SIG-M5 treated with dmso at 0.1 percent for 504 hours (cell line): Measurements from ENCODE around the gene RARB.
A peak's percentile ranks its signal among the peaks of the same experiment; 100 is the strongest.

Experiments
- DNase-seq: peaks from one replicate; lab custom pipeline; 2025; ENCODE audit not compliant: unreplicated experiment; lab: John Stamatoyannopoulos, UW

RARB gene

GRCh38 chr3:25502233-25502632 is 74.2 kb downstream of the RARB start:
- DNase-seq, result no peak

DNA sequence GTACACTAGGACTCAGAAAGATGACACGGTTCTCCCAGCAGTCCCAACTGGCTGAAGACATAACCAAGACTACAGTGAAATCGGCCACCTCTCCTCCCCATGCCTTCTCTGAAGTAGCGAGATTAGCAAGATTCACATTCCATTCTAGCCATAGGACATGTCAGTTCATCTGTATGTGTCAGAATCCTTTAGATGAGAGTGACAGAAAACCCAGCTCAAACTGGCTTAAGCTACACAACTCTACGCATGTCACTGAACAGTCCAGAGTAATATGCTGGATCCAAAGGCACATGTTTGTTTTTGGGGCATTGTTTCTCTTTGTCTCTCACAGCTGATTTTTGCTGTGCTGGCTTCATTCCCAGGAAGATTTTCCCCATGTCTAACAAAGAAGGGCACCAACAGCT is 75.8 kb downstream of the RARB start:
- DNase-seq, result no peak

GRCh38 chr3:25505581-25505980 is 77.5 kb downstream of the RARB start:
- DNase-seq, result no peak

DNA sequence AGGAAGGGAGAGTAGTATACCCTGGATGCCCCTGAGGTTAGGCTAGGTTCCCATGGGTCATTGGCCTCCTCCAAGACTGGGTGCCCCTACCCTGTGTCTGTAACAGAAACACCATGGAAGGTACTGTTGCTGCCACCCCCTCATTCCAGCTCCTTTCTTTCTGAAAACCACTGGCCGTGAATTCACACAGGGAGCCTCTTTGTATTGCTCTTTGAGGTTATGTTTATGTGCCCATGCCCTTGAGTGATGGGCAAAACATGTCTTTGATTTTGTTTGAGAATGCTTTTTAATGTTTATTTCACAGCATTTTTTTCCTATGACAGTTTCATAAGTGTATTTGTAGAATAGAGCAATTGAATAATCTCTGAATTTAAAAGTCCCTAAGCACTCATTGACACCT is 79.7 kb downstream of the RARB start:
- no peak for DNase-seq

- DNase-seq, result no peak
Observed at GRCh38 chr3:25508433-25508832, 80.4 kb downstream of the RARB start.

DNA sequence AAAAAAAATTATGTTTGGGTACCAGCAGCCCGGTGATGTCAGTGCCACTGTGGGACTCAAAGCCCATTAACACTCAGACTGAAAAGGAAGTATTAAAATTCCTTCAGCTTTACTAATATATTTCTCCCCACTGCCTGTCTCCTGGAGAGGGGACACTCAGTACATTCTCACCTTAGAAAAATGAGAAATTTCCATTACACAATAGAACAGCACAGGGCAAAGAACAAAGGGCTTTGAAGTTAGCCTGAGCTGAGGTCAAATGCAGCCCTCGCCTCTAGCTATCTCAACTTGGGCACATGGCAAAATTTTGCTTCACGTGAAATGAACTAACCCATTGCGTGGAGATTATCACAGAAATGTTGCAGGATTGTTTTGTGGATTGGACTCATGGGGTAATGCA is 80.8 kb downstream of the RARB start:
- no peak for DNase-seq

DNA sequence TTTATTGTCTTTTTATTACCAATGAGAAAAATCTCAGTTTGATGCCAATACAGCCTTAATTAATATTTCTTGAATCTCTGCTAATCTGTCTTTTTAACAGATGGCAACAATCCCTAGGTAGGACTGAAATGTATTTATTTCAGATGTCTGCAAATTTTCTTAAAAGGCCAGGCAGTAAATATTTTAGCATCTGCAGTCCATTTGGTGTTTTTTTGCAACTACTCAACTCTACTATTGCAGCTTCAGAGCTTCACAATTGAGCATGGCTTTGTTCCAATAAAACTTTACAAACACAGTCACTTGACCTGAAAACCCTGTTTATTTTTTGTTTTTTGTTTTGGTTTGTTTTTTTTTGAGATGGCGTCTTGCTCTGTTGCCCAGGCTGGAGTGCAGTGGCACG is 82.7 kb downstream of the RARB start:
- DNase-seq, result no peak

GRCh38 chr3:25511972-25512721 is 84.1 kb downstream of the RARB start:
- DNase-seq, result no peak

DNA sequence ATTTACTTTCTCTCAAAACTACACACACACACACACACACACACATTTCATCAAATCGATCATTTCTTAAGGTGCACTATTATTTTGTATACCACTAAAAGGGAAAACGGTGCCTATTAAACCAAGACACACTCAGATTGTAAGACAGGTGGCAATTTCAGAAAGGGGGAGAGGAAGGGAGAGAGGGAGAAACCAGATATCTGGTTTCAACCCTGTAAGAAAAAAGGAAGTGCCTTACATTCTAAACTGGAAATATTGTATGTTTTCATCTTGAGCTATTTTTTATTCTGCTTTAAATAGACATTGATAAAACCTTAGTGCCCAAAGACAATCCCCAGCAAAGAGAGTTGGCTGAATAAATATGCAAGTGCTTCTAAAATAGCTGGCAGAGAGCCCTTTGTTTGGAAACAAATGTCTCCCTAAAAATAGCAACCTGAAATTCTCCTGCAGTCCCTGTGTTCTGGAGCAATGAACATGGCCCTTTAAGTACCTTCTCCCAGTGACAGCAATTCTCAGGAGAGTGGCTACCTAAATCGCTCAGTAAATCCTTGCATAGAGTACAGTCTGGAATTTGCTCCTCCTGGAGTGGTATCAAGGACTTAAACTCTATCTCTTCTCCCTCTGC is 85.7 kb downstream of the RARB start:
- no peak for DNase-seq

DNA sequence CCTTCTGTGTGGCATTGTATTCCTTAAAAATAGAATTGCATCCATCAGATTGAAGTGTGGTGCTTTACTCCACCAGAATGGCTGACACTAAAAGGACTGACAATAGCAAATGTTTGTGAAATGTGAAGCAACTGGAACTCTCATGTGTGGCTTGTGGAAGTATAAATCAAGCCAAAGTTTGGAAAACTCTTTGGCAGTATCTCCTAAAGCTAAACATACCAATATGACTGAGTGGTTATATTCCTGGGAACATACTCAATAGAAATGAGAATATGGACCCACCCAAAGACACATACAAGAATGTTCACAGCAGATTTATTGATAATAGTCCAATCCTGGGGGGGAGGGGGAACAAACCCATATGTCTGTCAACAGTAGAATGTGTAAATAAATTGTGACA is 87.1 kb downstream of the RARB start:
- DNase-seq, result no peak

GRCh38 chr3:25520926-25521559 is 93.0 kb downstream of the RARB start:
- DNase-seq, result no peak

DNA sequence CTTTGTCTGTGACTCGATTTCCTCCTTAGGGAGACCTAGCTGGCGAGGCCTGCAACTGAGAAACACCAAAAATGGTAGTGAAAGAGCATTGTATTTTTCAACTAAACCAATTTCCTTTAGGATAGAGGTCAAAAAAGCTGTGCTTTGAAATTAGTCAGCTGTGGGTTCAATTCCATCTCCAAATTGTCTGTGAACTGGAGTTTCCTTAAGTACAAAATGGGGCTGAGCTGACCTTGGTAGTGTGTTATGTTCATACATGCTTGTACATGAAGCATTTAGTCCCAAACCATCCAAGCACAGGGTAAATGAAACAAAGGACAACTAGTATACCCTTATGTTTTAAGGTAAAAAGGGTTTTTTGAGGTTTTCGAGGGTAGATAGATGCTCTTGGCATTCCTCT is 99.3 kb downstream of the RARB start:
- no peak for DNase-seq

GRCh38 chr3:25527801-25528200 is 99.7 kb downstream of the RARB start:
- no peak for DNase-seq

GRCh38 chr3:25531971-25532370 is 103.9 kb downstream of the RARB start:
- no peak for DNase-seq

DNA sequence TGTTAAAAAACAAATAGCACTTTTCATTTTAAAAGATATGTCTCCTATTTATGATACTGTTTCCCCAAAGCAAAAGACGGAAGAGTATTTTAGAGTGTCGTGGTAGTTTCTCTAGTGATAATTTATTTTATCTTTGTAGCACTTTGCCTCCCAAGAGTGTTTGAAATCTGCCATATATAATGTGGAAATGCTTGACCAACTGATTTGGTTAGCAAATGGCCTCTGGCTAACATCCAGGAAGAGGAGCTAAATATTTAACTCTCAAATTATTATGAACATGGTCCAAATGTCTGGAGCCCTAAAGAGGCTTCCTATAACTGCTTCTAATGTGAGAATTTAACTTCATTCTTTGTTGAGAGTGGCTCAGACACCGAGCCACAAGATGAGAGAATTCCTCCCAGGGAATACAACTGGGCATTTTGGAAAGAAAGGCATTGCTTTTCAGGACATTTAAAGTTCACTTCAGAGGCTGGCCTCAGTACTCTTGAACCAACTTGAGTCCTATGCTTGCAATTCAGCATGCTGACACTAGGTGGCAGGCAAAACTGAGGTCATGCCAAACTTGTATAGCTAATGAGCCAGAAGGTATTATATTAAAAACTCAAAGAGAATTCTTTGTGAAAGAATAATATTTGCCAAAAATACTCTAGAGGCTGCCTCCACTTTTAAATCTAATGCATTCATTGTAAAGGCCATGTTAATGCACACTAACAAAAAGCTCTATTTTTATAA is 104.5 kb downstream of the RARB start:
- DNase-seq, result peak; percentile 9

- no peak for DNase-seq
Observed at GRCh38 chr3:25533399-25533798, 105.3 kb downstream of the RARB start.

GRCh38 chr3:25534007-25534406 is 105.9 kb downstream of the RARB start:
- no peak for DNase-seq

- DNase-seq, result no peak
Observed at GRCh38 chr3:25536521-25537391, 108.7 kb downstream of the RARB start.

GRCh38 chr3:25537516-25537915 is 109.5 kb downstream of the RARB start:
- no peak for DNase-seq

- no peak for DNase-seq
Observed at GRCh38 chr3:25540273-25540672, 112.2 kb downstream of the RARB start.
